Tibial artery (tissue), 4 donors: ENCODE measurements around the gene RTL5.
A peak's percentile ranks its signal among the peaks of the same experiment; 100 is the strongest.

Source experiments
- DNase-seq, 2 donors: peaks; one replicate each; pipeline ENCODE4 v3.0.0-alpha.2; 2019
- H3K27ac ChIP-seq, 2 donors: fragments of 200-600 bp; sonication (generic) in 1 of 2; 1 replicate in 1 of 2; 2 replicates in 1 of 2; pipeline ENCODE4 v1.5.1; 2018 to 2019; ENCODE audit warnings: mild to moderate bottlenecking in 1 of 2
- H3K27me3 ChIP-seq, 2 donors: fragments of 200-600 bp; sonication (generic) in 1 of 2; one replicate each; pipeline versions ENCODE4 v1.5.1 to v1.6.0; 2016 to 2019
- H3K36me3 ChIP-seq, 3 donors: fragments of 200-600 bp; sonication (generic) in 2 of 3; one replicate each; pipeline ENCODE4 v1.5.1; 2016 to 2019; ENCODE audit warnings: mild to moderate bottlenecking in 2 of 3
- H3K4me1 ChIP-seq, 4 donors: fragments of 200-600 bp; sonication (generic) in 2 of 4; 1 replicate in 3 of 4; 2 replicates in 1 of 4; pipeline ENCODE4 v1.5.1; 2016 to 2019
- H3K4me3 ChIP-seq, 2 donors: fragments of 200-600 bp; sonication (generic) in 1 of 2; 1 replicate in 1 of 2; 2 replicates in 1 of 2; pipeline ENCODE4 v1.5.1; 2018 to 2019; ENCODE audit warnings: mild to moderate bottlenecking in 2 of 2
- H3K9me3 ChIP-seq, 3 donors: fragments of 200-600 bp; sonication (generic) in 1 of 3; one replicate each; pipeline ENCODE4 v1.5.1; 2016 to 2019
- intact Hi-C: fragments of 100-400 bp; cut with DNase I; formaldehyde crosslinking; loops from one replicate; pipeline ENCODE4 v1.15.0; 2023; ENCODE audit warnings: low total_unique reads
- TF ChIP-seq, protein P1 (sequence below), 2 experiments: fragments of 200-600 bp in 1 of 2; fragments of 450-650 bp in 1 of 2; IDR thresholded peaks; one replicate each; pipeline ENCODE4 v1.5.1; 2017 to 2019; ENCODE audit warnings: antibody characterized with exemption in 2 of 2, mild to moderate bottlenecking in 1 of 2, moderate library complexity in 1 of 2

The RTL5 gene

DNA sequence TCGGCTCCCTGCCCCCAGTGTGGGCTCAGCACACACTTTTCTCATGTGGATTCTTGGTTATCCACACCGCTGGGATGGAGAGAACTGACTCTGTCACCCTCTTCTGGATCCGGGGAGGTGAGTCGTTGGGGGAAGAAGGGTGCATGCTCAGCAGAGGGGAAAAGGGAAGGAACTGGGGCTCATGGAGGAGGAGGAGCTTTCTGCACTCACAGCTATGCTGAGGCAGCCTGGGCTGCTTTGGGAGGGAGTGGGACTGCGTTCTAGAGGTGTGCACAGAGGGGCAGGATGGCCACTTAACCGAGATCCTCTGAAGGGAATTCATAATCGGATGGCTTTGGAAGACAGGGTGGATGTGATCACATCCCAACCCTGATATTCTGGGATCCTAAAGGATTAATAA lies 51.6 kb downstream of the RTL5 start:
- intact Hi-C loops, result no loop called here
- TF ChIP-seq, protein P1, sequence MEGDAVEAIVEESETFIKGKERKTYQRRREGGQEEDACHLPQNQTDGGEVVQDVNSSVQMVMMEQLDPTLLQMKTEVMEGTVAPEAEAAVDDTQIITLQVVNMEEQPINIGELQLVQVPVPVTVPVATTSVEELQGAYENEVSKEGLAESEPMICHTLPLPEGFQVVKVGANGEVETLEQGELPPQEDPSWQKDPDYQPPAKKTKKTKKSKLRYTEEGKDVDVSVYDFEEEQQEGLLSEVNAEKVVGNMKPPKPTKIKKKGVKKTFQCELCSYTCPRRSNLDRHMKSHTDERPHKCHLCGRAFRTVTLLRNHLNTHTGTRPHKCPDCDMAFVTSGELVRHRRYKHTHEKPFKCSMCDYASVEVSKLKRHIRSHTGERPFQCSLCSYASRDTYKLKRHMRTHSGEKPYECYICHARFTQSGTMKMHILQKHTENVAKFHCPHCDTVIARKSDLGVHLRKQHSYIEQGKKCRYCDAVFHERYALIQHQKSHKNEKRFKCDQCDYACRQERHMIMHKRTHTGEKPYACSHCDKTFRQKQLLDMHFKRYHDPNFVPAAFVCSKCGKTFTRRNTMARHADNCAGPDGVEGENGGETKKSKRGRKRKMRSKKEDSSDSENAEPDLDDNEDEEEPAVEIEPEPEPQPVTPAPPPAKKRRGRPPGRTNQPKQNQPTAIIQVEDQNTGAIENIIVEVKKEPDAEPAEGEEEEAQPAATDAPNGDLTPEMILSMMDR (IDR thresholded peaks at IDR 0.05), result no peak
- Histone ChIP-seq H3K4me3 (peak overlapping the region in 1 of 2 donors; percentile 3), H3K27me3 (no peaks in the 10 kb centered on the region), H3K27ac (no peak overlapping the region), H3K9me3 (no peaks in the 10 kb centered on the region), H3K4me1 (peaks cover 0 to 13% (median 0%) of the 10 kb centered on the region in 4 donors), H3K36me3 (no peaks in the 10 kb centered on the region)
- DNase-seq, result no peak

DNA sequence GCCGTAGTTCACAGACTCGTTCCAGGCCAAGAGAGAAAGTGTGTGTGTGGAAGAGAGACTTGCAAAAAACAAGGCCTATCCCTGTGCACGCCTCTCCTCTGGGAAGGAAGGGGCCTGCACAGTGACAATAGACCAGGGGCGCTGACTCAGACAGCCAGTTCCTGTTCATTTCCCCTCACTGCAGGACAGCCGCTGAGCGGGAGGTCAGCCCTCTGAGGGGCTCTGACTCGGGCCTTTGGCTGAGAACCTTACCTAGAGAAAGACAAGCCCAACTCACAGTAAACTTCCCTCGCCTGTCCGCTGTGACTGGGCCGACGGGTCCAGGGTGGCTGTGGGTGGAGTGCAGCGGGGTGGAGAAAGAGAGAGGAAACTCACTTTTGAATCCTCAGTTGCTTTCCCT lies 52.1 kb downstream of the RTL5 start:
- no peaks in the 10 kb centered on the region for H3K9me3 ChIP-seq
- peaks cover 0 to 13% (median 0%) of the 10 kb centered on the region in 4 donors for H3K4me1 ChIP-seq
- H3K36me3 ChIP-seq, result no peaks in the 10 kb centered on the region
- TF ChIP-seq, protein P1 (IDR thresholded peaks at IDR 0.05), result no peak
- intact Hi-C loops, result no loop called here
- no peak overlapping the region for H3K27ac ChIP-seq
- no peak overlapping the region for H3K4me3 ChIP-seq
- no peak for DNase-seq
- no peaks in the 10 kb centered on the region for H3K27me3 ChIP-seq

DNA sequence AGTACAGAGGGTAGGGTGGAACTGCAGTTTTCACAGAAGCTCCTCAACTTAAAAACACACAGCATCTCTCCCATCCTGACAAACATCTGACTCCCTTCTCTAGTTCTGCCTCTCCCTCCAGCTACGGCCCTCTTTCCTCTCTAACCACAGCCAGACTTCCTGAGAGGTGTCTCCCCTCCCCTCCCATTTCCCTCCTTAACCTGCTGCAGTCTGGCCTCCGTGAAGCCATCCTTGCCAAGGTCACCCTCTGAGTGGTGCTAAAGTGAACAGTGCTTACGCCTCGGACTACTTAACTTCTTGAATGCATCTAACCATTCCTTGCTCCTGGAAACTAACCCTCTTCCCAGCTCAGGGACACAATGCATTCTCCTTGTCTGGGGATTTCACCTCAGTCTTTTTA lies 53.3 kb downstream of the RTL5 start:
- intact Hi-C loops, result no loop called here
- Histone ChIP-seq H3K36me3 (no peaks in the 10 kb centered on the region), H3K4me1 (peaks cover 0 to 13% (median 0%) of the 10 kb centered on the region in 4 donors), H3K27me3 (no peaks in the 10 kb centered on the region), H3K9me3 (no peaks in the 10 kb centered on the region), H3K4me3 (no peak overlapping the region), H3K27ac (no peak overlapping the region)
- TF ChIP-seq, protein P1 (IDR thresholded peaks at IDR 0.05), result no peak
- no peak for DNase-seq
